ENCODE measurements around the gene UBB.
A peak's percentile ranks its signal among the peaks of the same experiment; 100 is the strongest.

DNA sequence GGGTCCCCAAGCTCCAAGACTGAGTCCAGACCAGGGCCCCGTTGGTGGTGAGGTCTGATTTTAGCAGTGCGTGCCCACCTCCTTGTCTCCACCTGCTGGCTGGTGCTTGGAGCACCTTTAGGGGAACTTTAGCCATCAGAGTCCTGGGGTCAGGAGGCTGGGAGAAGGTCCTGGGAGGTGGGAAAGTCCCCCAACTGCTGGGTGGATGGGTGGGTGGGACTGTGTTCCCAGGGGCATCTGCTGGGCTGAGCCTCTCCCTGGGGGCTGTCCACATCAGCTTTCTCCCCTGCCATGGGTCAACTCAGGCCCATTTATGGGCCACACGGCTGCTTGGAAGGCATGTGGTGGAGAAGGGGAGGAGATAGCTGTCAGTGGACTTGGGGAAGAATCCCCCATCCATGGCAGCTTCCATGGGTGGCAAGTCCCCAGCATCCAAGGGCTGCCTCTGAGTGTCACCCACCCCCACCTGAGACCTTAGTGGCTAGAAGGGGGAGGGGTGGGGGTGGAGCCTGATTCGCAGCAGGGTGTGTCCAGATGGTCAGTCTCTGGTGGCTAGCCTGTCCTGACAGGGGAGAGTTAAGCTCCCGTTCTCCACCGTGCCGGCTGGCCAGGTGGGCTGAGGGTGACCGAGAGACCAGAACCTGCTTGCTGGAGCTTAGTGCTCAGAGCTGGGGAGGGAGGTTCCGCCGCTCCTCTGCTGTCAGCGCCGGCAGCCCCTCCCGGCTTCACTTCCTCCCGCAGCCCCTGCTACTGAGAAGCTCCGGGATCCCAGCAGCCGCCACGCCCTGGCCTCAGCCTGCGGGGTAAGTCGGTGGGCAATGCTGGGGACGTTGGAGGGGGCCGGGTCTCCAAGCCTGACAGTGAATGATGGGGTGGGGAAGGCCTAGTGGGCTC, 34.4 kb downstream of the UBB start, which contains the start of gene TRPV2:
- TF ChIP-seq, protein P1, sequence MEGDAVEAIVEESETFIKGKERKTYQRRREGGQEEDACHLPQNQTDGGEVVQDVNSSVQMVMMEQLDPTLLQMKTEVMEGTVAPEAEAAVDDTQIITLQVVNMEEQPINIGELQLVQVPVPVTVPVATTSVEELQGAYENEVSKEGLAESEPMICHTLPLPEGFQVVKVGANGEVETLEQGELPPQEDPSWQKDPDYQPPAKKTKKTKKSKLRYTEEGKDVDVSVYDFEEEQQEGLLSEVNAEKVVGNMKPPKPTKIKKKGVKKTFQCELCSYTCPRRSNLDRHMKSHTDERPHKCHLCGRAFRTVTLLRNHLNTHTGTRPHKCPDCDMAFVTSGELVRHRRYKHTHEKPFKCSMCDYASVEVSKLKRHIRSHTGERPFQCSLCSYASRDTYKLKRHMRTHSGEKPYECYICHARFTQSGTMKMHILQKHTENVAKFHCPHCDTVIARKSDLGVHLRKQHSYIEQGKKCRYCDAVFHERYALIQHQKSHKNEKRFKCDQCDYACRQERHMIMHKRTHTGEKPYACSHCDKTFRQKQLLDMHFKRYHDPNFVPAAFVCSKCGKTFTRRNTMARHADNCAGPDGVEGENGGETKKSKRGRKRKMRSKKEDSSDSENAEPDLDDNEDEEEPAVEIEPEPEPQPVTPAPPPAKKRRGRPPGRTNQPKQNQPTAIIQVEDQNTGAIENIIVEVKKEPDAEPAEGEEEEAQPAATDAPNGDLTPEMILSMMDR (IDR thresholded peaks at IDR 0.05; ENCODE audit: low read depth, low read length, poor library complexity, severe bottlenecking), result peak; percentile 80
- TF ChIP-seq EZH2phosphoT487 (IDR thresholded peaks at IDR 0.05; ENCODE audit: borderline replicate concordance, low read length), result no peak
